Measurements from ENCODE around the gene MAP3K14. TPM values are rescaled to one million over a fixed set of nuclear protein-coding genes. Genes with fewer than 3 reads are reported as not detected.
A peak's percentile ranks its signal among the peaks of the same experiment; 100 is the strongest.

Gene MAP3K14
- total RNA-seq, 1 donor from 2014 or later: 5.2 TPM

- TF ChIP-seq, protein P1, sequence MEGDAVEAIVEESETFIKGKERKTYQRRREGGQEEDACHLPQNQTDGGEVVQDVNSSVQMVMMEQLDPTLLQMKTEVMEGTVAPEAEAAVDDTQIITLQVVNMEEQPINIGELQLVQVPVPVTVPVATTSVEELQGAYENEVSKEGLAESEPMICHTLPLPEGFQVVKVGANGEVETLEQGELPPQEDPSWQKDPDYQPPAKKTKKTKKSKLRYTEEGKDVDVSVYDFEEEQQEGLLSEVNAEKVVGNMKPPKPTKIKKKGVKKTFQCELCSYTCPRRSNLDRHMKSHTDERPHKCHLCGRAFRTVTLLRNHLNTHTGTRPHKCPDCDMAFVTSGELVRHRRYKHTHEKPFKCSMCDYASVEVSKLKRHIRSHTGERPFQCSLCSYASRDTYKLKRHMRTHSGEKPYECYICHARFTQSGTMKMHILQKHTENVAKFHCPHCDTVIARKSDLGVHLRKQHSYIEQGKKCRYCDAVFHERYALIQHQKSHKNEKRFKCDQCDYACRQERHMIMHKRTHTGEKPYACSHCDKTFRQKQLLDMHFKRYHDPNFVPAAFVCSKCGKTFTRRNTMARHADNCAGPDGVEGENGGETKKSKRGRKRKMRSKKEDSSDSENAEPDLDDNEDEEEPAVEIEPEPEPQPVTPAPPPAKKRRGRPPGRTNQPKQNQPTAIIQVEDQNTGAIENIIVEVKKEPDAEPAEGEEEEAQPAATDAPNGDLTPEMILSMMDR (IDR thresholded peaks at IDR 0.05; ENCODE audit: unreplicated experiment): peak; percentile 82
- H3K36me3 Mint-ChIP-seq (ENCODE audit: low read depth, unreplicated experiment): peaks cover 8% of the 10 kb centered on the region
- peaks cover 17% of the 10 kb centered on the region for H3K4me1 Mint-ChIP-seq (ENCODE audit: unreplicated experiment)
- no peaks in the 10 kb centered on the region for H3K9me3 Mint-ChIP-seq (ENCODE audit: unreplicated experiment)
- DNase-seq (ENCODE audit: low spot score): peak; percentile 80
- no peak overlapping the region for H3K27ac Mint-ChIP-seq (ENCODE audit: unreplicated experiment)
- H3K27me3 Mint-ChIP-seq (ENCODE audit: unreplicated experiment): peaks cover 12% of the 10 kb centered on the region
- H3K4me3 Mint-ChIP-seq (ENCODE audit: unreplicated experiment): no peak overlapping the region
Measured at GRCh38 chr17:45235416-45236281, 81.2 kb downstream of the MAP3K14 start.

DNA sequence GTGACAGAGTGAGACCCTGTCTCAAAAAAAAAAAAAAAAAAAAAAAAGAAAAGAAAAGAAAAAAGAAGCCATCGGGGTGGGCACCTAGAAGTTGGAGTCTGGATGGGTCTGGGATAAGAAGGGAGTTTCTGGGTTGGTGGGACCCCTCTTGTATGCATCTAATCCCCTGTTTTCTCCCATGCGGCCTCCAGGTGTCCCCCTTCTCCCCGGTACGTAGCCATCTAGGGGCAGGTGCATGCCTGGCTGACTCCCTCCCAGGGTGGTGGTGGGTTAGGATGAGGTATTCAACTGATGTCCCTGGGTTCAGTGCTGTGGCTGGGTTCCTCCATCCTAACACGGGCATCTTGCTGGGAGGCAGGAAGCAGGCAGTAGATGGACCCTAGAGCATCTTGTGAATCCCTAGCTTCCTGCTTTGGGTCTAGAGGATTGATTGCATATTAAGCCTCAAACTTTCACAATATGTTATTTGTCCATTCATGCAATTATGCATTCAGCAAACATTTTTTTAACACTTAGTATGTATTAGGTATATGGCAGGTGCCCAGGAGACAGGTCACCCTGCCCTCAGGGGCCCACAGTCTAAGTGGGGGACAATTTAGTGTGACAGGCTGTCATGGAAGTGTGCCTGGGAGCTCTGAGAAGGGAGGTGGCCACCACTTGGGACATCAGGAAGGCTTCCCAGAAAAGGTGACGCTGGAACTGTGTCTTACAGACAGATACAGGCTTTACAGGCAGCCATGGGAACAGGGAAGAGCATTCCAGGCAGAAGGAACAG is 82.0 kb downstream of the MAP3K14 start:
- peaks cover 6% of the 10 kb centered on the region for H3K36me3 Mint-ChIP-seq (ENCODE audit: low read depth, unreplicated experiment)
- DNase-seq (ENCODE audit: low spot score): no peak
- no peak overlapping the region for H3K27ac Mint-ChIP-seq (ENCODE audit: unreplicated experiment)

GRCh38 chr17:45233423-45233924 is 83.3 kb downstream of the MAP3K14 start:
- Mint-ChIP-seq H3K27ac (ENCODE audit: unreplicated experiment) (no peak overlapping the region), H3K27me3 (ENCODE audit: unreplicated experiment) (peaks cover 8% of the 10 kb centered on the region), H3K36me3 (ENCODE audit: low read depth, unreplicated experiment) (peaks cover 5% of the 10 kb centered on the region), H3K4me3 (ENCODE audit: unreplicated experiment) (no peak overlapping the region), H3K9me3 (ENCODE audit: unreplicated experiment) (no peaks in the 10 kb centered on the region), H3K4me1 (ENCODE audit: unreplicated experiment) (peaks cover 12% of the 10 kb centered on the region)
- TF ChIP-seq, protein P1 (IDR thresholded peaks at IDR 0.05; ENCODE audit: unreplicated experiment): no peak
- DNase-seq (ENCODE audit: low spot score): no peak

More for the DNA sequence above, 82.0 kb downstream of the MAP3K14 start:
- H3K9me3 Mint-ChIP-seq (ENCODE audit: unreplicated experiment): no peaks in the 10 kb centered on the region
- peaks cover 12% of the 10 kb centered on the region for H3K27me3 Mint-ChIP-seq (ENCODE audit: unreplicated experiment)
- no peak overlapping the region for H3K4me3 Mint-ChIP-seq (ENCODE audit: unreplicated experiment)
- H3K4me1 Mint-ChIP-seq (ENCODE audit: unreplicated experiment): peaks cover 19% of the 10 kb centered on the region
- TF ChIP-seq, protein P1 (IDR thresholded peaks at IDR 0.05; ENCODE audit: unreplicated experiment): no peak

DNA sequence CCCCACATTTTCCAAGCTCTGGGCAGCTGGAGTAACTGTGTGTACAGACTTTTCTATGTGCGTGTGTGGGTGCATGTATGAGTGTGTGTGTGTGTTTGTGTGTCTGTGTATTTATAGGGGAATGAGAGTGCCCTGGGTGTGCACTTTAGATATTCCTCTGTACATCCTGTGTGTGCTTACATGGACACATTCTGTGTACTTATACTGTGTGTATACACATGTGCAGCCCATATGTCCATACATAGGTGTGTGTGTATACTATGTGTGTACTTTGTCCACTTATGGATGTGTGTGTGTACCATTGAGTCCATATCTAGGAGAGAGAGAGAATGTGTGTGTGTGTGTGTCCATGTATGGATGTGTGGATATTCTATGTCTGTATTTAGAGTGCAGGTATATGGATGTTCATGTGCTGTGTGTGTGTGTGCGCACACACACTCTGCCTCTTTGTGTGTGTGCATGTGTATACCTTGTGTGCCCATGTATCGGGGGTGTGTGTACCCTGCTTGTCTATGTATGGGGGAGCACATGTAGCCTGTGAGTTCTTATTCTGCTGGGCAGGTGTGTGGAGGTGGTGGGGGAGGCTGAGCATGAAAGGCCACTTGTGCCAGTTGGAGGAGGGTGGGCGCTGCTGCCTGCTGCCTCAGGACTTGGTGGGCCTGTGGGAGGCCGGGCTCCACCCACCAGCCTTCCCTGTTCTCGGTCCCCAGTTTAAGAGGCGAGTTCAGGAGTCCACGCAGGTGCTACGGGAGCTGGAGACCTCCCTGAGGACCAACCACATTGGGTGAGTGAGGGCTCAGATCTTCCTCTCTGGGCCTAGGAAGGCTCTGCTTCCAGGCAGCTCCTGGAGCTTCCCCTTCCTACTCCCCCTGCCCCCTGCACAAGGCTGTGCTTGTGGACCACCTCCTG is 84.1 kb downstream of the MAP3K14 start:
- peaks cover 10% of the 10 kb centered on the region for H3K27me3 Mint-ChIP-seq (ENCODE audit: unreplicated experiment)
- H3K27ac Mint-ChIP-seq (ENCODE audit: unreplicated experiment): no peak overlapping the region
- no peak overlapping the region for H3K4me3 Mint-ChIP-seq (ENCODE audit: unreplicated experiment)
- H3K36me3 Mint-ChIP-seq (ENCODE audit: low read depth, unreplicated experiment): peaks cover 5% of the 10 kb centered on the region
- TF ChIP-seq, protein P1 (IDR thresholded peaks at IDR 0.05; ENCODE audit: unreplicated experiment): no peak
- H3K9me3 Mint-ChIP-seq (ENCODE audit: unreplicated experiment): no peaks in the 10 kb centered on the region
- peaks cover 12% of the 10 kb centered on the region for H3K4me1 Mint-ChIP-seq (ENCODE audit: unreplicated experiment)
- DNase-seq (ENCODE audit: low spot score): no peak

All from endothelial cell (in vitro differentiated cells).